ENCODE results near the gene ZNF775.

The ZNF775 gene

GRCh38 chr7:150378853-150379440, at the start of gene ZNF775:
Gene ZNF775 (plus strand): TSS chr7:150379330. CDS start chr7:150388471, 9,141 bp downstream.
- TF ChIP-seq CTCF (IDR thresholded peaks at IDR 0.05; ENCODE audit: insufficient read depth, low read length, poor library complexity, severe bottlenecking), result no peak
- peak; percentile 95 for DNase-seq (ENCODE audit: extremely low read depth, insufficient read length)
- Histone ChIP-seq H3K4me3 (replicated peaks; ENCODE audit: low read depth, low read length) (peak within 1 kb of the TSS; percentile 86), H3K27me3 (replicated peaks; ENCODE audit: control insufficient read depth, insufficient read depth, low read length) (no peaks in the 10 kb centered on the region), H3K36me3 (ENCODE audit: control insufficient read depth, insufficient read depth, low read length) (peaks cover 6% of the 10 kb centered on the region)

GRCh38 chr7:150329331-150330120, 49.6 kb upstream of the ZNF775 start:
- Histone ChIP-seq H3K27me3 (replicated peaks; ENCODE audit: control insufficient read depth, insufficient read depth, low read length) (no peaks in the 10 kb centered on the region), H3K36me3 (ENCODE audit: control insufficient read depth, insufficient read depth, low read length) (peaks cover 23% of the 10 kb centered on the region), H3K4me3 (replicated peaks; ENCODE audit: low read depth, low read length) (no peak overlapping the region)
- no peak for TF ChIP-seq CTCF (IDR thresholded peaks at IDR 0.05; ENCODE audit: insufficient read depth, low read length, poor library complexity, severe bottlenecking)
- DNase-seq (ENCODE audit: extremely low read depth, insufficient read length), result no peak

DNA sequence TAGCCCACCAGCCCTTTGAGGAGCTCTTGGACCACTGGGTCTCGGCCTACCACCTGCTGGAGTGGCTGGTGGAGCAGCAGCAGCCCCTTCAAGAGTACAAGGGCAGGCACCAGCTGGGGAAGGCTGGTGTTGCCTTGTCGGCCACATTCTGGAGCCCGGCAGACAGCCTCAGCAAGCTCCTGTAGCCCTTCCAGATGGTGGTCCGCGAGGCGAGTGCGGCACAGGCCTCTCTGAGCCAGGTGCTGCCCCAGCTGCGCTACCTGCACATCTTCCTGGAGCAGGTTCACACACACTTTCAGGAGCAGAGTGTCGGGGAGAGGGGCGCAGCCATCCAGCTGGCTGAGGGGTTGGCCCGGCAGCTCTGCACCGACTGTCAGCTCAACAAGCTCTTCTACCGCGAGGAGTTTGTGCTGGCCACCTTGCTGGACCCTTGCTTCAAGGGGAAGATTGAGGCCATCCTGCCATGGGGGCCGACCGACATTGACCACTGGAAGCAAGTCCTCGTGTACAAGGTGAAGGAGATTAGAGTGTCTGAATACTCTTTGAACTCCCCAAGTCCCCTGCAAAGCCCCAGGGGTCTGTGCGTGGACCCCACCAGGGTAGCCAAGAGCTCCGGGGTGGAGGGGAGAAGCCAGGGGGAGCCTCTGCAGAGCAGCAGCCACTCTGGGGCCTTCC, 48.8 kb upstream of the ZNF775 start:
- no peak for DNase-seq (ENCODE audit: extremely low read depth, insufficient read length)
- no peak for TF ChIP-seq CTCF (IDR thresholded peaks at IDR 0.05; ENCODE audit: insufficient read depth, low read length, poor library complexity, severe bottlenecking)
- Histone ChIP-seq H3K27me3 (replicated peaks; ENCODE audit: control insufficient read depth, insufficient read depth, low read length) (no peaks in the 10 kb centered on the region), H3K4me3 (replicated peaks; ENCODE audit: low read depth, low read length) (no peak overlapping the region), H3K36me3 (ENCODE audit: control insufficient read depth, insufficient read depth, low read length) (peaks cover 23% of the 10 kb centered on the region)

DNA sequence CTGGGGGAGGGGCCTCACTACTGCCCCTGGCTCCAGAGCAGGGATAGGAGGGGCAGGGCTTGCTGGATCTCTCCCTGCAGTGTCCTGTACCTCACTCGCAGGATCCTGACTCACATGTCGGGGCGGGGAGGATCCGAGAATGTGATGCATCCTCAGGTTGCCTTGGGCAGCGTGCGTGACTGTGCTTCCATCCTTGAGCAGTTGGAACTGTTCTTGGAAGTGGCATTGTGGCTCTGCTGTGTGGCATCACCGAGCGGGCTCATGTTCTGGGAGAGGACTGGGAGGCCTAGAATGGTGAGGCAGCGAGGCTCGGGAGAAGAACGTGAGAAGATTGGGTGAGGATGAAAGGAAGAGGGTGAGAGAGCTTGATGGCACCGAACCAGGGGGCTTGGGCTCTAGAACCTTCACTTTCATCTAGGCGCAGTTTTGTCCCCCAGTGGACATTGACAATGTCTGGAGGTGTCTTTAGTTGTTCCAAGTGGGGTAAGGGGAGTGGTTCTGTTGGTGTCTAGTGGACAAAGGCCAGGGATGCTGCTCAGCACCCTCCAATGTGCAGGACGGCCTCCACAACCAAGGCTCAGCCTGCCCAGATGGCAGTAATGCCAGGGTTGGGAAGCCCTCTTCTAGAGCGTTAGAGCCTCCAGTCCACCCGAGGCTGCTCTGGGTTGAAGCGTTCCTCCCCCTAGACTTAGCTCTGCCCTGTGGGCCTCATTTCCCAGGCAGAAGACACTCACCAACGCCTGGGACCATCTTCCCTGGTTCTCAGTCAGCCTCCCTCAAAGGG, 46.1 kb upstream of the ZNF775 start:
- H3K27me3 ChIP-seq (replicated peaks; ENCODE audit: control insufficient read depth, insufficient read depth, low read length), result no peaks in the 10 kb centered on the region
- H3K36me3 ChIP-seq (ENCODE audit: control insufficient read depth, insufficient read depth, low read length), result peaks cover 21% of the 10 kb centered on the region

More for the DNA sequence above, 46.1 kb upstream of the ZNF775 start:
- no peak for TF ChIP-seq CTCF (IDR thresholded peaks at IDR 0.05; ENCODE audit: insufficient read depth, low read length, poor library complexity, severe bottlenecking)
- no peak for DNase-seq (ENCODE audit: extremely low read depth, insufficient read length)
- H3K4me3 ChIP-seq (replicated peaks; ENCODE audit: low read depth, low read length), result no peak overlapping the region

Data from GM06990 (cell line).